HepG2 (cell line): ENCODE measurements around the gene OTOP2. TPM values are rescaled to one million over a fixed set of nuclear protein-coding genes. Genes with fewer than 3 reads are reported as not detected.

Source experiments
- DMAP1 ChIP-seq: IDR thresholded peaks from 2 replicates; pipeline ENCODE4 v1.6.1; 2016
- HMGA1 ChIP-seq: sonication (generic); formaldehyde crosslinking; conservative IDR thresholded peaks from 2 replicates; pipeline ENCODE4 v1.4.0; 2020; ENCODE audit warnings: missing genetic modification reagents
- HOXA3 ChIP-seq: sonication (generic); formaldehyde crosslinking; IDR thresholded peaks from 2 replicates; pipeline ENCODE4 v1.5.0; 2020; ENCODE audit warnings: missing genetic modification reagents
- ISX ChIP-seq: sonication (generic); formaldehyde crosslinking; conservative IDR thresholded peaks from 2 replicates; pipeline ENCODE4 v1.5.0; 2020; ENCODE audit warnings: missing genetic modification reagents
- KDM5B ChIP-seq: sonication (generic); formaldehyde crosslinking; IDR thresholded peaks from 2 replicates; pipeline ENCODE4 v1.4.0; 2020; ENCODE audit warnings: missing genetic modification reagents, mild to moderate bottlenecking, borderline replicate concordance
- MLLT10 ChIP-seq: sonication (generic); formaldehyde crosslinking; IDR thresholded peaks from 2 replicates; pipeline ENCODE4 v1.4.0; 2020; ENCODE audit warnings: missing genetic modification reagents
- RFXAP ChIP-seq: sonication (generic); formaldehyde crosslinking; IDR thresholded peaks from 2 replicates; pipeline ENCODE4 v1.4.0; 2020; ENCODE audit warnings: missing genetic modification reagents, borderline replicate concordance
- SALL2 ChIP-seq: sonication (generic); formaldehyde crosslinking; IDR thresholded peaks from 2 replicates; pipeline ENCODE4 v1.8.1; 2023; ENCODE audit warnings: mild to moderate bottlenecking, missing genetic modification reagents, inconsistent platforms
- ZBTB1 ChIP-seq: sonication (generic); formaldehyde crosslinking; IDR thresholded peaks from 2 replicates; pipeline ENCODE4 v1.4.0; 2020; ENCODE audit warnings: missing genetic modification reagents, borderline replicate concordance
- ZFY ChIP-seq: sonication (generic); formaldehyde crosslinking; IDR thresholded peaks from 2 replicates; pipeline ENCODE4 v1.4.0; 2020; ENCODE audit warnings: missing genetic modification reagents
- ZNF451 ChIP-seq: sonication (generic); formaldehyde crosslinking; IDR thresholded peaks from 2 replicates; pipeline ENCODE4 v1.5.0; 2020; ENCODE audit warnings: mild to moderate bottlenecking, missing genetic modification reagents
- ZNF615 ChIP-seq: sonication (generic); formaldehyde crosslinking; IDR thresholded peaks from 2 replicates; pipeline ENCODE4 v1.5.0; 2020; ENCODE audit warnings: mild to moderate bottlenecking, missing genetic modification reagents, borderline replicate concordance
- ZNF792 ChIP-seq: IDR thresholded peaks from 2 replicates; pipeline ENCODE4 v1.6.1; 2016
- polyA plus RNA-seq, 8 experiments: library from polyadenylated mRNA; depleted of rRNA in 3 of 8; stranded (reverse) in 7 of 8; unstranded in 1 of 8; fragments of >200 nt; fragmentation: Illumina TruSeq in 4 of 8; extraction: Trizol in 4 of 8; gene quantifications; 2 replicates each; pipeline versions ENCODE4 v1.2.1 to v1.2.3, GENCODE V29; 2011 to 2016; ENCODE audit warnings: low read depth in 4 of 8, missing spikeins in 1 of 8, mixed read lengths in 1 of 8; ENCODE audit not compliant: insufficient read depth in 1 of 8
- total RNA-seq, 5 experiments: library from RNA; depleted of rRNA; stranded (reverse); fragments of >200 nt; fragmentation: Illumina TruSeq; extraction: Trizol; gene quantifications; 2 replicates each; pipeline ENCODE4 v1.2.3, GENCODE V29; 2016; ENCODE audit warnings: low read depth in 1 of 5
- TF ChIP-seq, protein P1 (sequence below): sonication (generic); formaldehyde crosslinking; IDR thresholded peaks from 2 replicates; pipeline ENCODE4 v1.4.0; 2020; ENCODE audit warnings: missing genetic modification reagents
- TF ChIP-seq, protein P2 (sequence below): sonication (generic); formaldehyde crosslinking; IDR thresholded peaks from 2 replicates; pipeline ENCODE4 v1.4.0; 2020; ENCODE audit warnings: missing genetic modification reagents
- TF ChIP-seq, protein P3 (sequence below): sonication (generic); formaldehyde crosslinking; IDR thresholded peaks from 2 replicates; pipeline ENCODE4 v1.4.0; 2020; ENCODE audit warnings: missing genetic modification reagents
- TF ChIP-seq, protein P4 (sequence below): sonication (generic); formaldehyde crosslinking; IDR thresholded peaks from 2 replicates; pipeline ENCODE4 v1.4.0; 2020; ENCODE audit warnings: missing genetic modification reagents
- TF ChIP-seq, protein P5 (sequence below): sonication (generic); formaldehyde crosslinking; IDR thresholded peaks from 2 replicates; pipeline ENCODE4 v1.5.1; 2020; ENCODE audit warnings: mild to moderate bottlenecking, missing genetic modification reagents, moderate library complexity

The OTOP2 gene
- total and polyA plus RNA-seq, 2 of the 13 experiments (the other 11 are each of a cell fraction or from before 2014, with no cell fraction given), result not detected

DNA sequence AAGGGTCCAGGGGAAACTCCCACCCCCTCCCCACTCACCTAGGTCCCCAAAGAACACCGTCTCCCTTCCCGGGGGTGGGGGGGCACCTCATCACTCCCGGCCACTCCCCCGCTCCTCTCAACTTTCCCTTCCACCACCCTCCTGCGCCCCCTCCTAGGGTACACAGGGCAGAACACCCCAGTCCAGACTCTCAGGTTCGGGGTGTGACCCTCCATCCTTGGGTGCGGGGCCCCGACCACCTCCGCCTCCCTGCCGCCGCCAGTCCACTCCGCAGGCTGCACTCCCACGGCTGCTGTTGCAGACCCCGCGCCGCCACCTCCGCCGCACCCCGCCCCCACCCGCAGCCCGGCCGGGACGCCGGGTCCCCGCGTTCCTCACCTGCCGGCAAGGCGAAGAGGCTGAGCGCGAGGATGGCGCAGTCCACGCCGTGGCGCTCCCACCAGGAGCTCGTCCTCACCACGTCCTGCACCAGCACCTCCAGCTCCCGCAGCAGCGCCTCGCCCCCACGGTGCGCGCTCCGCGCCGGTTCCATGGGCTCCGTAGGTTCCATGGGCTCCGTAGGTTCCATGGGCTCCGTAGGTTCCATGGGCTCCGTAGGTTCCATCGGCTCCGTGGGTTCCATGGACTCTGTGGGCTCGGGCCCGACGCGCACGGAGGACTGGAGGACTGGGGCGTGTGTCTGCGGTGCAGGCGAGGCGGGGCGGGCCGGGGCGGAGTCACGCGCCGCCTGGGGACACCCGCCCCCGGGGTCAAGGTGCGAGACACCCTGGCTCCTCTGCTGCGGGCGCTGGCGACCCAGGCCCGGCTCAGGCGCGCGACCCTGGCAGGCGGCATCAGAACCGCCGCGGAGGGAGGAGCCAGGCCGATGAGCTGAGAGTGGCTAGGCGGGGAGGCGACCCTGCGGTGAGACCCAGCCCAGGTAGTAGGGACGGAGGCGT lies 30.8 kb upstream of the OTOP2 start, which contains the start of gene FADS6 (continued):
- TF ChIP-seq, protein P1, sequence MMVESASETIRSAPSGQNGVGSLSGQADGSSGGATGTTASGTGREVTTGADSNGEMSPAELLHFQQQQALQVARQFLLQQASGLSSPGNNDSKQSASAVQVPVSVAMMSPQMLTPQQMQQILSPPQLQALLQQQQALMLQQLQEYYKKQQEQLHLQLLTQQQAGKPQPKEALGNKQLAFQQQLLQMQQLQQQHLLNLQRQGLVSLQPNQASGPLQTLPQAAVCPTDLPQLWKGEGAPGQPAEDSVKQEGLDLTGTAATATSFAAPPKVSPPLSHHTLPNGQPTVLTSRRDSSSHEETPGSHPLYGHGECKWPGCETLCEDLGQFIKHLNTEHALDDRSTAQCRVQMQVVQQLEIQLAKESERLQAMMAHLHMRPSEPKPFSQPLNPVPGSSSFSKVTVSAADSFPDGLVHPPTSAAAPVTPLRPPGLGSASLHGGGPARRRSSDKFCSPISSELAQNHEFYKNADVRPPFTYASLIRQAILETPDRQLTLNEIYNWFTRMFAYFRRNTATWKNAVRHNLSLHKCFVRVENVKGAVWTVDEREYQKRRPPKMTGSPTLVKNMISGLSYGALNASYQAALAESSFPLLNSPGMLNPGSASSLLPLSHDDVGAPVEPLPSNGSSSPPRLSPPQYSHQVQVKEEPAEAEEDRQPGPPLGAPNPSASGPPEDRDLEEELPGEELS, result no peak
- no peak for TF ChIP-seq DMAP1
- TF ChIP-seq ZNF792, result no peak
- TF ChIP-seq, protein P2, sequence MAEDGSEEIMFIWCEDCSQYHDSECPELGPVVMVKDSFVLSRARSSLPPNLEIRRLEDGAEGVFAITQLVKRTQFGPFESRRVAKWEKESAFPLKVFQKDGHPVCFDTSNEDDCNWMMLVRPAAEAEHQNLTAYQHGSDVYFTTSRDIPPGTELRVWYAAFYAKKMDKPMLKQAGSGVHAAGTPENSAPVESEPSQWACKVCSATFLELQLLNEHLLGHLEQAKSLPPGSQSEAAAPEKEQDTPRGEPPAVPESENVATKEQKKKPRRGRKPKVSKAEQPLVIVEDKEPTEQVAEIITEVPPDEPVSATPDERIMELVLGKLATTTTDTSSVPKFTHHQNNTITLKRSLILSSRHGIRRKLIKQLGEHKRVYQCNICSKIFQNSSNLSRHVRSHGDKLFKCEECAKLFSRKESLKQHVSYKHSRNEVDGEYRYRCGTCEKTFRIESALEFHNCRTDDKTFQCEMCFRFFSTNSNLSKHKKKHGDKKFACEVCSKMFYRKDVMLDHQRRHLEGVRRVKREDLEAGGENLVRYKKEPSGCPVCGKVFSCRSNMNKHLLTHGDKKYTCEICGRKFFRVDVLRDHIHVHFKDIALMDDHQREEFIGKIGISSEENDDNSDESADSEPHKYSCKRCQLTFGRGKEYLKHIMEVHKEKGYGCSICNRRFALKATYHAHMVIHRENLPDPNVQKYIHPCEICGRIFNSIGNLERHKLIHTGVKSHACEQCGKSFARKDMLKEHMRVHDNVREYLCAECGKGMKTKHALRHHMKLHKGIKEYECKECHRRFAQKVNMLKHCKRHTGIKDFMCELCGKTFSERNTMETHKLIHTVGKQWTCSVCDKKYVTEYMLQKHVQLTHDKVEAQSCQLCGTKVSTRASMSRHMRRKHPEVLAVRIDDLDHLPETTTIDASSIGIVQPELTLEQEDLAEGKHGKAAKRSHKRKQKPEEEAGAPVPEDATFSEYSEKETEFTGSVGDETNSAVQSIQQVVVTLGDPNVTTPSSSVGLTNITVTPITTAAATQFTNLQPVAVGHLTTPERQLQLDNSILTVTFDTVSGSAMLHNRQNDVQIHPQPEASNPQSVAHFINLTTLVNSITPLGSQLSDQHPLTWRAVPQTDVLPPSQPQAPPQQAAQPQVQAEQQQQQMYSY (CRISPR knock-in tag), result no peak
- TF ChIP-seq ZNF615 (CRISPR knock-in tag), result no peak
- 0 out of 2 replicates have a peak, but pooled peaks have one; percentile 19 for TF ChIP-seq KDM5B (CRISPR knock-in tag)
- no peak for TF ChIP-seq HMGA1 (CRISPR knock-in tag)
- TF ChIP-seq, protein P3, sequence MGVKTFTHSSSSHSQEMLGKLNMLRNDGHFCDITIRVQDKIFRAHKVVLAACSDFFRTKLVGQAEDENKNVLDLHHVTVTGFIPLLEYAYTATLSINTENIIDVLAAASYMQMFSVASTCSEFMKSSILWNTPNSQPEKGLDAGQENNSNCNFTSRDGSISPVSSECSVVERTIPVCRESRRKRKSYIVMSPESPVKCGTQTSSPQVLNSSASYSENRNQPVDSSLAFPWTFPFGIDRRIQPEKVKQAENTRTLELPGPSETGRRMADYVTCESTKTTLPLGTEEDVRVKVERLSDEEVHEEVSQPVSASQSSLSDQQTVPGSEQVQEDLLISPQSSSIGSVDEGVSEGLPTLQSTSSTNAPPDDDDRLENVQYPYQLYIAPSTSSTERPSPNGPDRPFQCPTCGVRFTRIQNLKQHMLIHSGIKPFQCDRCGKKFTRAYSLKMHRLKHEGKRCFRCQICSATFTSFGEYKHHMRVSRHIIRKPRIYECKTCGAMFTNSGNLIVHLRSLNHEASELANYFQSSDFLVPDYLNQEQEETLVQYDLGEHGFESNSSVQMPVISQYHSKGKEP (CRISPR knock-in tag), result no peak
- TF ChIP-seq, protein P4, sequence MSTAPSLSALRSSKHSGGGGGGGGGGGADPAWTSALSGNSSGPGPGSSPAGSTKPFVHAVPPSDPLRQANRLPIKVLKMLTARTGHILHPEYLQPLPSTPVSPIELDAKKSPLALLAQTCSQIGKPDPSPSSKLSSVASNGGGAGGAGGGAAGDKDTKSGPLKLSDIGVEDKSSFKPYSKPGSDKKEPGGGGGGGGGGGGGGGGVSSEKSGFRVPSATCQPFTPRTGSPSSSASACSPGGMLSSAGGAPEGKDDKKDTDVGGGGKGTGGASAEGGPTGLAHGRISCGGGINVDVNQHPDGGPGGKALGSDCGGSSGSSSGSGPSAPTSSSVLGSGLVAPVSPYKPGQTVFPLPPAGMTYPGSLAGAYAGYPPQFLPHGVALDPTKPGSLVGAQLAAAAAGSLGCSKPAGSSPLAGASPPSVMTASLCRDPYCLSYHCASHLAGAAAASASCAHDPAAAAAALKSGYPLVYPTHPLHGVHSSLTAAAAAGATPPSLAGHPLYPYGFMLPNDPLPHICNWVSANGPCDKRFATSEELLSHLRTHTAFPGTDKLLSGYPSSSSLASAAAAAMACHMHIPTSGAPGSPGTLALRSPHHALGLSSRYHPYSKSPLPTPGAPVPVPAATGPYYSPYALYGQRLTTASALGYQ (CRISPR knock-in tag), result no peak
- peak; percentile 36; the same call in 1 of the 2 replicates for TF ChIP-seq ZFY
- no peak for TF ChIP-seq ISX (CRISPR knock-in tag)
- no peak for TF ChIP-seq SALL2
- TF ChIP-seq RFXAP (CRISPR knock-in tag), result no peak
- TF ChIP-seq ZNF451 (CRISPR knock-in tag), result peak; percentile 62; the same call in 1 of the 2 replicates
- peak; percentile 45; the same call in 1 of the 2 replicates for TF ChIP-seq HOXA3 (CRISPR knock-in tag)
- TF ChIP-seq, protein P5, sequence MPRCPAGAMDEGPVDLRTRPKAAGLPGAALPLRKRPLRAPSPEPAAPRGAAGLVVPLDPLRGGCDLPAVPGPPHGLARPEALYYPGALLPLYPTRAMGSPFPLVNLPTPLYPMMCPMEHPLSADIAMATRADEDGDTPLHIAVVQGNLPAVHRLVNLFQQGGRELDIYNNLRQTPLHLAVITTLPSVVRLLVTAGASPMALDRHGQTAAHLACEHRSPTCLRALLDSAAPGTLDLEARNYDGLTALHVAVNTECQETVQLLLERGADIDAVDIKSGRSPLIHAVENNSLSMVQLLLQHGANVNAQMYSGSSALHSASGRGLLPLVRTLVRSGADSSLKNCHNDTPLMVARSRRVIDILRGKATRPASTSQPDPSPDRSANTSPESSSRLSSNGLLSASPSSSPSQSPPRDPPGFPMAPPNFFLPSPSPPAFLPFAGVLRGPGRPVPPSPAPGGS, result 0 out of 2 replicates have a peak, but pooled peaks have one; percentile 42
- TF ChIP-seq MLLT10, result no peak
- TF ChIP-seq ZBTB1 (CRISPR knock-in tag), result no peak
